Activated T-cell treated with anti-CD3 and anti-CD28 coated beads, Interleukin-2, amount 50 U/mL, for 72 hours (primary cell): ENCODE results near the gene CIB2. TPM values are rescaled to one million over a fixed set of nuclear protein-coding genes. Genes with fewer than 3 reads are reported as not detected.

Source experiments
- ATAC-seq, 2 donors: fragments of 150-1000 bp; cut with Tn5 transposase; replicated peaks in 1 of 2; 2 replicates each; pipeline ENCODE4 v1.10.0; 2021; ENCODE audit warnings: moderate library complexity in 2 of 2, mild to moderate bottlenecking in 1 of 2
- DNase-seq, 2 donors: peaks; one replicate each; pipeline ENCODE4 v3.0.0; 2021 to 2022; ENCODE audit warnings: mixed read lengths in 1 of 2
- H3K27ac Mint-ChIP-seq: one replicate; pipeline ENCODE4 v1.8.0; 2022; ENCODE audit warnings: mild to moderate bottlenecking, moderate library complexity, mixed read lengths
- H3K27me3 Mint-ChIP-seq: one replicate; pipeline ENCODE4 v1.8.0; 2022; ENCODE audit warnings: low read depth, mixed read lengths
- H3K36me3 Mint-ChIP-seq, 2 donors: one replicate each; pipeline ENCODE4 v1.8.0; 2022; ENCODE audit warnings: mixed read lengths in 2 of 2, mild to moderate bottlenecking in 1 of 2; ENCODE audit not compliant: insufficient read depth in 2 of 2
- H3K4me1 Mint-ChIP-seq: one replicate; pipeline ENCODE4 v1.8.0; 2022; ENCODE audit warnings: low read depth, mixed read lengths
- H3K4me3 Mint-ChIP-seq, 2 donors: one replicate each; pipeline ENCODE4 v1.8.0; 2022; ENCODE audit warnings: mild to moderate bottlenecking in 2 of 2, mixed read lengths in 2 of 2, moderate library complexity in 2 of 2
- H3K9me3 Mint-ChIP-seq, 2 donors: one replicate each; pipeline ENCODE4 v1.8.0; 2022; ENCODE audit warnings: mixed read lengths in 2 of 2
- total RNA-seq, 2 donors: library from RNA; stranded (reverse); gene quantifications; one replicate each; pipeline ENCODE4 v1.2.3, GENCODE V29; 2022

The CIB2 gene
- total RNA-seq, 2 donors from 2014 or later: 3.2 to 3.8 TPM

DNA sequence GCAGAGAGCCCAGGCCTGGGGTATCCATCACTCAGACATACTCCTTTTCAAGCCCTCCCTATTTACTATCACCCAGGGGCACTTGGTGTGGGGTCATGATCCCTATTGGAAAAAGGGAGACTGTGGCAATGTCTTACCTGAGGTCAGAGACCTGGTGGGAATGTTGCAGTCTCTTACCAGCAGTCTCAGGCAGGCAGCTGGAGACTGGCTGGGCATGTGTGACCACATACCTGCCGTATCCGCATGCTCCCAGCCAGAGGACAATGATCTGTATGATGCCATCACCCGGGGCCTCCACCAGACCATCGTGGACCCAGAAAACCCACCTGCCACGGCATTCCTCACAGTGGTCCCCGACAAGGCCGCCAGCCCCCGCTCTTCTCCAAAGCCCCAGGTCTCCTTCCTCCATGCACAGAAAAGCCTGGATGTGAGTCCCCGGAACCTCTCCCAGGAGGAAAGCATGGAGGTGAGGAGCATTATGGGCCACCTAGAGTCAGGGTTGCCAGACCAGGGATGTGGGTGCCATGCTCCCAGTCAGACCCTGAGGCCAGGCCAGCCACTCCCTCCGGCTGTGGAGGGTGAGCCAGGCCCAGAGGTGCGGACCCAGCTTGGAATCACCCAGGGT is 33.0 kb downstream of the CIB2 start:
- DNase-seq (no peak), ATAC-seq (no peak)
- no peak overlapping the region for H3K4me3 Mint-ChIP-seq
- H3K27ac Mint-ChIP-seq: no peak overlapping the region
- H3K9me3 Mint-ChIP-seq: no peaks in the 10 kb centered on the region
- peaks cover 5% of the 10 kb centered on the region for H3K4me1 Mint-ChIP-seq
- H3K27me3 Mint-ChIP-seq: no peaks in the 10 kb centered on the region
- H3K36me3 Mint-ChIP-seq: no peaks in the 10 kb centered on the region

DNA sequence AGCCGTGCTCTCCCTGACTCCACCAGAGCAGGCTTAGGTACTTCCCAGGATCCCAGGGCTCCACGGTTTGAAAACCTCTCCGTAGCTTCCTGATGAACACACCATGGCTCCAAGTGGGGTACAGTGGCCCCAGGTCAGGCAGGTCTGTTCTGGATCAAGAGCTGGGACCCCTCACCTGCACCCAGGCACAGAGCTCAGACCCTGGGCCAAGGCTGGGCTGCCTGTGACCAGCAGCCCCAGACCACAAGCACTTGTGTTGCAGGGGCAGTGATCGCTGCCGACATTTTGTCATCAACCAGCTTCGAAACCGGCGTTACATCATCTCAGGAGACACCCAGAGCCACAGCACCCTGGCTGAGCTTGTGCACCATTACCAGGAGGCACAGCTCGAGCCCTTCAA is 33.6 kb downstream of the CIB2 start:
- H3K4me3 Mint-ChIP-seq: no peak overlapping the region
- DNase-seq (no peak), ATAC-seq (no peak)
- H3K27me3 Mint-ChIP-seq: no peaks in the 10 kb centered on the region
- H3K36me3 Mint-ChIP-seq: no peaks in the 10 kb centered on the region
- no peak overlapping the region for H3K27ac Mint-ChIP-seq
- no peaks in the 10 kb centered on the region for H3K4me1 Mint-ChIP-seq
- no peaks in the 10 kb centered on the region for H3K9me3 Mint-ChIP-seq

DNA sequence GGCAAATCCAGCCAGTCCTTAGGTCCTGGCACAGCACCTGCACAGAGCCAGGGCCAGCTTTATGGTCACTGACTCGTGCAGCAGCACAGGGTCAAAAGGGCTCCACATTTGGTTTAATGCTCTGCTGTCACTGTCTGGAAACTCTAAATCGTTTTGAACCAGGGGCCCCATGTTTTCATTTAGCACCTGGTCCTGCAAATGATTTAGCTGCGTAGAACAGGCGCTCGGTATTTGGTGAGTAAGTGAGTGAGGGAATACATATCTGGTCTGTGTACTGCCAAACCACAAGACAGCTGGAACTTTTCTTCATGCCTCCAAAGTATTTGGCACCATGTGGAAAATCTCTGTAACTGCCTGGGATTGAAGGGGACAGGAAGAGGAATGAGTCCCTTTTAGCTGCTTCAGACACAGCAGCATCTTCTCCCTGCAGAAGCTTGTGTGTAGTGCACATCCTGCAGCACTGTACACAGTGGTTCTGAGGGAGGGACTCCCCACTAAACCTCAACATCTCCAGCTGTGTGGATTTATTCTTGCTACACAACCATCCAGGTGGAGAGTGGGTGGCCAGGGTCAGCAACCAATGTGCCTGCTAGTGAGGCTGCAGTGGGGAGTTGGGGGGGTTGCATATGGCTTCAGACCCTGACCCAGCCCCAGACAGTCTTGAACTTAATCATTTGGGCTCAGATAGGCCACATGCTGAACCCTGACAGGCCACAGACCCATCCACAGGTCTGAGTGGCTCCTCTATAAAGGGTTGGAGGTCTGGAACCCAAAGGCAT is 37.8 kb downstream of the CIB2 start:
- H3K36me3 Mint-ChIP-seq: no peaks in the 10 kb centered on the region

DNA sequence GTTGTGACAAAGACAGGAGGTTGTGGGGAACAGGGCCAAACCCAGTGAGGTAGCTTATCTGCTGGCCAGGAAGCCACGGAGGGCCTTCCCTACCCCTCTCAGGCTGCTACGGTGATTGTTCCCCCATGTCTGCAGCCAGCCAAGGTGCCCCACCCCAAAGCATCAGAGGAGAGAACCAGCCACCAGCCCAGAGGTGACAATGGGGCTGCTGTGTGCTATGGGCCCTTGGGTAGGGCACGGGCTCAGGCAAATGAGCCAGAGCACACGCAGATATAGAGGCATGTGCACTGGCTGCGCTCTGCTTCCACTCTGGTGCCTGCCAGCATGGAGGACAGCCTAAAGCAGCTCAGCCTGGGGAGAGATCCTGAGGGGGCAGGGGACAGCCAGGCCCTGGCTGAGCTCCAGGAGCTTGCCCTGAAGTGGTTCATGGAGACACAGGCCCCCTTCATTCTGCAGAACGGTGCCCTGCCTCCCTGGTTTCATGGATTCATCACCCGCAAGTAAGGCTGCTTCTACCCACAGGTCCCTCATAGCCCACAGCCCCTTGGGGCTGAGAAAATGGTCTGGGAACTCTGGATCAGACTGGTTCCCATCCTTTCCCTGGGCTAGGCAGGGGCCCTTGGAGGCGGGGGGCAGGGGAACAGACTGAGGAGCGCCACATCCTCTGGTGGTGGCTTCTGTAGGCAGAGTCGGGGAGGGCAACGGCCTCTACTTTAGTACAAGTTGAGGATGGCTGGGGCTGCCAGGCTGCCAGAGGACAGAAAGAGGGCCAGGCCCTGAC is 38.8 kb downstream of the CIB2 start, which contains the start of gene SH2D7:
SH2D7 (plus strand) TSS at position 301 of the 781 bp plus-strand sequence; CDS start at position 325, 24 bp downstream.
- Mint-ChIP-seq H3K27ac (no peak within 1 kb of the TSS), H3K36me3 (no peaks in the 10 kb centered on the region), H3K4me3 (no peak within 1 kb of the TSS), H3K27me3 (no peaks in the 10 kb centered on the region), H3K9me3 (no peaks in the 10 kb centered on the region), H3K4me1 (peaks cover 4% of the 10 kb centered on the region)
- peak in 1 of 2 donors; percentile 11 for ATAC-seq
- DNase-seq: no peak

More for the DNA sequence above, 37.8 kb downstream of the CIB2 start:
- H3K27ac Mint-ChIP-seq: no peak overlapping the region
- DNase-seq: no peak
- H3K9me3 Mint-ChIP-seq: no peaks in the 10 kb centered on the region
- ATAC-seq: no peak
- H3K4me3 Mint-ChIP-seq: no peak overlapping the region
- peaks cover 3% of the 10 kb centered on the region for H3K4me1 Mint-ChIP-seq
- no peaks in the 10 kb centered on the region for H3K27me3 Mint-ChIP-seq

DNA sequence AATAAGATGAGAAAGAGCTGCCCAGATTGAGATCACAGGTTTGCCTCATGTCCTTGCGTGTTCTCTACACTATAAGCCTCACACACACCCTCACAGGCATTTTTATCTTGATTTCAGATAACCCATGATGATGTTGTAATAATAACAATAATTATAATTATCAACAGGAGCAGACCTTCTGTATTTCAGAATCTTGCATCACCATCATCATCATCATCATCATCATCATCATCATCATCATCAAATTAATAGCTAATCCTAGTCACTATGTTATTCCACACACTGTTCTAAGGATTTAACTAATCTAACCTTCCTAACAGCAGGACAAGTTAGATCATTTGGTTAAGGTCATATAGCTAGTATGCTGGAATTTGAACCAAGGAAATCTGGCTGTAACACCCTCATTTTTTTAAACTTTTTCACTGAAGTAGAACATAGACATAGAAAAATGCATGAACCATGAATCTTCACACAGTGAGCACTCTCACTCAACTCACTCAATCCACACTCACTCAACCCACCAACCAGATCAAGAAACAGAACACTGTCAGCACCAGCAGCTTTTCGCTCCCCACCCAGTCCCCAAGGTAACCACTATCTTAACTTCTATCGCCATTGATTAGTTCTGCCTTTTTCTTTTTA is 40.7 kb downstream of the CIB2 start:
- no peak overlapping the region for H3K27ac Mint-ChIP-seq
- peaks cover 11% of the 10 kb centered on the region for H3K4me1 Mint-ChIP-seq
- no peaks in the 10 kb centered on the region for H3K9me3 Mint-ChIP-seq
- H3K4me3 Mint-ChIP-seq: no peak overlapping the region
- DNase-seq (no peak), ATAC-seq (no peak)
- no peaks in the 10 kb centered on the region for H3K36me3 Mint-ChIP-seq
- no peaks in the 10 kb centered on the region for H3K27me3 Mint-ChIP-seq

DNA sequence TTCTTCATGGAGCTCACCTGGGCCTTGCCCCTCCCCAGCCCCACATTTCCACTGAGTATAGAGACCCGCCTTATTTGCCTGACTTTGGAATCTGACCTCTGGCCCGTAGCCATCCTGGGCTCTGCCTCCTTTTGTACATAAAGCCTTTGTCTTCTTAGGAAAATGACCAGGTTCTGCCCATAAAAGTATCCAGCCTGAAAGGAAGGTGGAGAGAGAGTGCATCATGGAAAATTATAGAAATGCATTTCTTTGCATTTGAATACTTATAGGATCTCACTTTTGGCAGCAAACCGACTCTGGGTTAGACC is 42.5 kb downstream of the CIB2 start:
- H3K27me3 Mint-ChIP-seq: no peaks in the 10 kb centered on the region
- H3K9me3 Mint-ChIP-seq: no peaks in the 10 kb centered on the region
- peaks cover 13% of the 10 kb centered on the region for H3K4me1 Mint-ChIP-seq
- H3K27ac Mint-ChIP-seq: no peak overlapping the region
- H3K4me3 Mint-ChIP-seq: no peak overlapping the region
- ATAC-seq (no peak), DNase-seq (no peak)
- H3K36me3 Mint-ChIP-seq: no peaks in the 10 kb centered on the region

DNA sequence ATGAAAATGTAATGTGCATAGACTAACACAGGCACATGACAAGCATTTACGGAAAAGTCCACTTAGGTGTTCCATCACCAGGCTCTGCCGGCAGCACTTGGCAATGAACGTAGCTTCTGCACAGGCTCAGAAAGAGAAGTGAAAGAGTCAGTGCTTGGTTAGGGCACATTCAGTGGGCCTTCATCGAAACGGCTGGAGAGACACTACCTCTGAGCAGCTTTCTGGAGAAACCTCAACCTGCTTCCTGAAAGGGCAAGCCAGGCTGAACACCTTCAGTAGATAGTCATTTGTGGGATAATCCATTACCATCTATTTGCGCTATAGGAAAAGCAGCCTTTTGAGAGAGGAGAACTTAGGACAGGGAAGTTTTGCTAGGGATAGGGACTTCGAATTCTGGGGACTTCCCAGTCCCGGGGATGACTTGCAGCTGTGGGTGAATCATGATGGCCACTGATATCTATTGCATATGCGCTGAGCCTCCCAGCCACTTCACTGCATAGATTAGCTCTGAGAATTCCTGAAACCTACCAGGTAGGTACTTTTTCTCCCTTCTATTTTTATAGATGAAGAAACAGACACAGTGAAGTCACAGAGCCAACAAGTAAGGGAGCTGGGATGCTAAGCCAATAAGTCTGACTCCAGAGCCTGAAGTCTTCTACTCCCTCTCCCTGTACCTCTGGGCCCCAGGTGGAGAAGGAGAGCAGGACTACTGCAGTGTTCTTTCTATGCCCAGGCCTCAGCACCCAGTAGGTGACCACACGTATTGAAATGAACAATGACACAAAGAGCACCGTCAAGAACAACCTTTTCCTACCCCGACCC is 43.1 kb downstream of the CIB2 start:
- DNase-seq (no peak), ATAC-seq (no peak)
- peaks cover 14% of the 10 kb centered on the region for H3K4me1 Mint-ChIP-seq
- H3K4me3 Mint-ChIP-seq: no peak overlapping the region
- no peak overlapping the region for H3K27ac Mint-ChIP-seq
- H3K9me3 Mint-ChIP-seq: no peaks in the 10 kb centered on the region
- no peaks in the 10 kb centered on the region for H3K27me3 Mint-ChIP-seq
- H3K36me3 Mint-ChIP-seq: no peaks in the 10 kb centered on the region

DNA sequence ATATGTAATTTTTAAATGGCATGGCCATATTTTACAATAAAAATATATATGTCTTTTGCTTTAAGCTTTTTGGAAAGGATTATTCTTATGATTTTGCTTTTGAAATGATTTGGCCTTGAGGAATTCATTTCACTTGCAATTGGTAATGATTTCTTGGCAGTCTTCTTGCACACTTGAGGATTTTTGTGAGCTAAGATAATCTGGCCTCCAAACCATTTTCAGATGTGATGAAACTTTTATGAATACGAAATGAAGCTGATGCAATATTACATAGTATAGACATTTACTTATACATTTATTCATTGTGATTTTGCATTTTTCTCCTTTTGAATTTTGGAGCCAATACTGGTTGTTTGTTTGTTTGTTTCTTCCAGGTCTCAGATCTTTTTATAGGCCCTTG is 45.3 kb downstream of the CIB2 start:
- H3K27ac Mint-ChIP-seq: no peak overlapping the region
- H3K36me3 Mint-ChIP-seq: no peaks in the 10 kb centered on the region
- ATAC-seq: no peak

DNA sequence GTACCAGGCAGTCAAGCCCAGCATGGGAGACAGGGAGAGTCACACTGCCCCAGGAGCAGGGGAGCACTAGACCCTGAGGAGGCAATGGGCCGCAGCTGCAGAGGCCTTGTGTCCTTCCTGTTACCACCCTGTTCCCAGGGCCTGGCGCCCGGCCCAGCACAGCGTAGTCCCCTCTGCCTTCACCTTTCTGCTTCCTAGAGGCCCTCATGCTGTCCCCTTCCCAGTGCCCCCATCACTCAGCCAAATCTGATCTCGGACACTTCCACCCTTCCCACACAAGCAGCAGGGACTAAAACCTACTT is 46.8 kb downstream of the CIB2 start:
- Mint-ChIP-seq H3K36me3 (no peaks in the 10 kb centered on the region), H3K27me3 (no peaks in the 10 kb centered on the region), H3K4me1 (peaks cover 28% of the 10 kb centered on the region), H3K27ac (no peak overlapping the region), H3K4me3 (no peak overlapping the region), H3K9me3 (no peaks in the 10 kb centered on the region)
- ATAC-seq: no peak
- no peak for DNase-seq

More for the DNA sequence above, 45.3 kb downstream of the CIB2 start:
- Mint-ChIP-seq H3K4me3 (no peak overlapping the region), H3K27me3 (no peaks in the 10 kb centered on the region), H3K4me1 (peaks cover 28% of the 10 kb centered on the region), H3K9me3 (no peaks in the 10 kb centered on the region)
- no peak for DNase-seq

DNA sequence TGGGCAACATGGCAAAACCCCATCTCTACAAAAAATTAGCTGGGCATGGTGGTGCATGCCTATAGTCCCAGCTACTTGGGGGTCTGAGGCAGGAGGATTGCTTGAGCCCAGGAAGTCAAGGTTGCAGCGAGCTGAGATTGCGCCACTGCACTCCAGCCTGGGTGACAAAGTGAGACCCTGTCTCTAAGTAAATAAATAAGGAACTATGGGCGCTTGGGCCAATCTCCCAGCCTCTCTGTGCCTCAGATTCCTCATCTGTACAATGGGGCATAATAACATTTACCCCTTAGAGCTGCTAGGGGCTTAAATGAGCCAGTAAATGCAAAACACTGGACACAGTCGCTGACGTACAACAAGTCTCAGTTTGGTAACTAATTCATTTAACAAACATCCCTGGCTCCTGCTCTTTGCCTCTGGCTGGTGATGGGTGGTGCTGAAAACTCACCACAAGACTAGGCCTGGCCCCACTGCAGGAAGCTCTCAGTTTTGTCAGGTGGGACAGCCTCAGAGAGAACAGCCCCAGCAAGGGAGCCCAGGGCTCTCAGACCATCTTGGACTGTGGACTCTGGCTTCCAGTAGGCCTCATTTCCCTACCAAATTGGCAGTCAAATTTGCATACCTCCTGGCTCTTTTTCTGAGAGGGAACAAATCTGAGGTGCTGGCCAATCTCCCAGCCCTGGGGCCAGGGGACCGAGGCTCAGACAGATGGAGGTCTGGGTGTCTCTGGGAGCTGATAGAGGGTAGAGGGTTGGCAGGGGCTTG is 47.4 kb downstream of the CIB2 start:
- H3K36me3 Mint-ChIP-seq: no peaks in the 10 kb centered on the region
- H3K27me3 Mint-ChIP-seq: no peaks in the 10 kb centered on the region
- H3K27ac Mint-ChIP-seq: no peak overlapping the region
- no peak overlapping the region for H3K4me3 Mint-ChIP-seq
- H3K4me1 Mint-ChIP-seq: peaks cover 28% of the 10 kb centered on the region
- ATAC-seq (no peak), DNase-seq (no peak)
- H3K9me3 Mint-ChIP-seq: no peaks in the 10 kb centered on the region

DNA sequence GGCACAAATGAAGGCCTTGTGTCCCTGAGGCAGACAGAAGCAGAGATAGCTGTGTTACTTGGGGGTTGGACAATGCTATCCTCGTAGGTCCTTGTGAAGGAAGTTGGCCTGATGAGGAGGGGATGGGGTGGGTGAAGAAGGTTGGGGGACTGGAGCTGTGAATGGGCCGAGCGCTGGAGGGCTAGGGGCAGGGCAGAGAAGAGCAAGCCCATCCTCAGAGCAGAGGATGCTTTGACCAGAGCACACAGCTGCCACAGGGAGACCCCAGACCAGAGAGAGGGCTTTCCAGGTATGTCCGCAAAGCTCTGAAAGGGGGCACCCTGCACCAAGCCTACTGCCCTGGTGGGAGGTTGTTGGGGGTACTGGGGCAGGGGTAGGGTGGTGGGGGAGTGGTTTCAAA is 48.1 kb downstream of the CIB2 start:
- DNase-seq (no peak), ATAC-seq (no peak)
- H3K4me3 Mint-ChIP-seq: no peak overlapping the region
- H3K27ac Mint-ChIP-seq: no peak overlapping the region
- H3K9me3 Mint-ChIP-seq: no peaks in the 10 kb centered on the region
- peaks cover 24% of the 10 kb centered on the region for H3K4me1 Mint-ChIP-seq
- no peaks in the 10 kb centered on the region for H3K27me3 Mint-ChIP-seq
- H3K36me3 Mint-ChIP-seq: no peaks in the 10 kb centered on the region

DNA sequence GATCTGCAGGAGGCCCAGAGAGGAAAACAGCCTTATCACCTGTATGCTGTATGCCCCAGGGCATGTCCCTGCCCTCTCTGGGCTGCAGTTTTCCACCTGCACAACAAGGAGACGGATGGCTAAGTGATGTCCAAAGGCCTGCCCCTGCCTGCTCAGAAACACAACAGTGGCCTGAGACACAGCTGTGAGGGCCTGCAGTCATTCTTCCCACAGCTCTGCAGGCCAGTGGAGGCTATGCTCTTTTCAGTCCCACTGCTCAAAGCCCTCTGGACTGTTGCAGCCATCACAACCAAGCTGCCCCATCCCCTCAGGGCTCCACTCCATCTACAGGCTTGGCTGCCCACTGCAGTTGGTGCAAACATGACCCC is 48.5 kb downstream of the CIB2 start:
- H3K4me1 Mint-ChIP-seq: peaks cover 24% of the 10 kb centered on the region
- no peaks in the 10 kb centered on the region for H3K27me3 Mint-ChIP-seq
- DNase-seq (no peak), ATAC-seq (peak in 1 of 2 donors; percentile 9)
- peak overlapping the region in 1 of 2 donors; percentile 42 for H3K4me3 Mint-ChIP-seq
- no peak overlapping the region for H3K27ac Mint-ChIP-seq
- no peaks in the 10 kb centered on the region for H3K36me3 Mint-ChIP-seq
- no peaks in the 10 kb centered on the region for H3K9me3 Mint-ChIP-seq
